ENCODE data around the gene UQCRQ.

UQCRQ gene

DNA sequence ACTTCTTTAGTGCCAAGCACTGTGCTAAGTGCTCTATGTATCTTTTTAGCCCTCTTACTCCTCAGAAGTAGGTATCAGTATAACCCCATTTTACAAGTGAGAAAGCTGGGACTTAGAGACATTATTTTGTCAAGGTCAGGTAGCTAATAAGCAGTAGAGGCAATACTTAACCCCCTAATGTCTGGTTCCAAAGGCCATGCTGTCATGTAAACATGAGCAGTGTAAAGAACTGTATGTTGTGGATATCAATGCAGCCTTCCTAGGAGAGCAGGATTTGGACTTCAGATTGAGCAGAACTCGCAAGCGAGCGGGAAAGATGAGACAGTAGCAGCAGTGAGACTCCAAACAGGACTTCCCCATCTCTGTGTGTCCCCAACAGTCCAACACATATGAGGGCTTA lies 32.4 kb upstream of the UQCRQ start:
- H3K27ac ChIP-seq = no peak overlapping the region
- no peak for TF ChIP-seq ZFX (IDR thresholded peaks at IDR 0.05)
- TF ChIP-seq, protein P1, sequence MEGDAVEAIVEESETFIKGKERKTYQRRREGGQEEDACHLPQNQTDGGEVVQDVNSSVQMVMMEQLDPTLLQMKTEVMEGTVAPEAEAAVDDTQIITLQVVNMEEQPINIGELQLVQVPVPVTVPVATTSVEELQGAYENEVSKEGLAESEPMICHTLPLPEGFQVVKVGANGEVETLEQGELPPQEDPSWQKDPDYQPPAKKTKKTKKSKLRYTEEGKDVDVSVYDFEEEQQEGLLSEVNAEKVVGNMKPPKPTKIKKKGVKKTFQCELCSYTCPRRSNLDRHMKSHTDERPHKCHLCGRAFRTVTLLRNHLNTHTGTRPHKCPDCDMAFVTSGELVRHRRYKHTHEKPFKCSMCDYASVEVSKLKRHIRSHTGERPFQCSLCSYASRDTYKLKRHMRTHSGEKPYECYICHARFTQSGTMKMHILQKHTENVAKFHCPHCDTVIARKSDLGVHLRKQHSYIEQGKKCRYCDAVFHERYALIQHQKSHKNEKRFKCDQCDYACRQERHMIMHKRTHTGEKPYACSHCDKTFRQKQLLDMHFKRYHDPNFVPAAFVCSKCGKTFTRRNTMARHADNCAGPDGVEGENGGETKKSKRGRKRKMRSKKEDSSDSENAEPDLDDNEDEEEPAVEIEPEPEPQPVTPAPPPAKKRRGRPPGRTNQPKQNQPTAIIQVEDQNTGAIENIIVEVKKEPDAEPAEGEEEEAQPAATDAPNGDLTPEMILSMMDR (conservative IDR thresholded peaks at IDR 0.05) = no peak

GRCh38 chr5:132836852-132837251 lies 29.6 kb upstream of the UQCRQ start:
- TF ChIP-seq ZFX (IDR thresholded peaks at IDR 0.05) = no peak
- TF ChIP-seq, protein P1 (conservative IDR thresholded peaks at IDR 0.05) = no peak
- H3K27ac ChIP-seq = peak overlapping the region; percentile 88

DNA sequence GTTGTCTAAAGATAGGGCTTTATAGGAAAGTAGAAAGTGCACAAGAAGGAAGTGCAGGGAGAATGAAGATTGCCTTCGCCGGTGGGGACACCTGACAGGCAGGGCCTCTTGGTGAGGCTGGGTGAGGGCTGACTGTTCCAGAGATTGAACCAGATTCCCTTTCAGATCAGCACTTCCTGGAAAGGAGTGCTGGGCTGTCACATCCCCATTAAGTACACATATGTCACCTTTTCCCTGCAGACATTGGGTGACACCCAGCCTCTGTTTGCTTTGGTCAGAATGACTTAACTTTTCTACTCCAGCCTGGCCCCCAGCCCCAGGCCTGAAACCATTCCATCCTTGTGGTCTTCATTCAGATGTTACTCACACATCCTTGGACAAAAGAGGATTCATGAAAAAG lies 28.6 kb upstream of the UQCRQ start:
- TF ChIP-seq, protein P1 (conservative IDR thresholded peaks at IDR 0.05) = no peak
- TF ChIP-seq ZFX (IDR thresholded peaks at IDR 0.05) = no peak
- peak overlapping the region; percentile 88 for H3K27ac ChIP-seq

GRCh38 chr5:132838516-132839282 lies 27.7 kb upstream of the UQCRQ start:
- H3K27ac ChIP-seq = peak overlapping the region; percentile 88; the same call in 1 of the 2 replicates
- TF ChIP-seq, protein P1 (conservative IDR thresholded peaks at IDR 0.05) = no peak
- TF ChIP-seq ZFX (IDR thresholded peaks at IDR 0.05) = no peak

- H3K27ac ChIP-seq = peak overlapping the region; percentile 88
- TF ChIP-seq, protein P1 (conservative IDR thresholded peaks at IDR 0.05) = no peak
- TF ChIP-seq ZFX (IDR thresholded peaks at IDR 0.05) = peak; percentile 33; the same call in 1 of the 2 replicates
Measured at GRCh38 chr5:132839426-132840301, 26.8 kb upstream of the UQCRQ start.

DNA sequence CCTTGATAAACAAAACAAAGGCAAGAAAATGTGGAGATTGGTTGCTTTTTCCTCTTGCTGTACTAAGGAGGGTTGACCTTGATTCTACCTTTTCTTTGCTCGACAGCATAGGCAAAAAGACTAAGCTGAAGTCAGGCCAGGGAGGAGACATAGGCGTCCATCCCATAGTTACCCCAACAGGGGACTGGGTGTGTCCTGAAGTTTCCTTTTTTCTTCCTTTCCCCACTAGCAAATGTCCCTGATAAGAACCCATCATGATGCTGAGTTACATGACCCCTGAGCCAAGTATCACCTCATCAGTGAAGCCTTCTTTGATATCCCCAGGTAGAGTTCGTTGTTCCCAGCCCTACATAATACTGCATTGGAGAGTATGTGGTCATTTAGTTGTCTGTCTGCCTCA lies 26.1 kb upstream of the UQCRQ start:
- H3K27ac ChIP-seq = peak overlapping the region; percentile 88
- TF ChIP-seq ZFX (IDR thresholded peaks at IDR 0.05) = no peak
- TF ChIP-seq, protein P1 (conservative IDR thresholded peaks at IDR 0.05) = no peak

DNA sequence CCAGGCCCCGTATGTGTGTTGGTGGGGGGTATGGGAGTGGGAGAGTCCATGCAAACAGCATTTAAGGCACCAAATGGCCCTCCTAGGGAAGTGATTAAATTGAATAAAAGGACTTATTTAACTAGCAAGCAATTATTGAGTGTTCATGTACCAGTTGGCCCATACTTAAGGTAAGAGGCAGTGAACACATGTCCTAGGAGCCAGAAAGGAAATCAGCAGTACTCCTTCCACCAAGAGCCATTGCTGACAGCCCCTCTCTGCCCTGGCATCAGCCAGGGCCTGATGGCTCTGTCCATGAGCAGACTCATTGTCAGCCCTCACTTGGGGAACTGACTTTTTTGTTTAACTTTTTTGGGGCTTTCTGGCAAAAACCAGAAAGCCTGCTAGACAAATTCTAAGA lies 25.5 kb upstream of the UQCRQ start:
- H3K27ac ChIP-seq = peak overlapping the region; percentile 88

More for the DNA sequence above, 25.5 kb upstream of the UQCRQ start:
- TF ChIP-seq ZFX (IDR thresholded peaks at IDR 0.05) = no peak
- TF ChIP-seq, protein P1 (conservative IDR thresholded peaks at IDR 0.05) = no peak
